Measurements from ENCODE around the gene ATP5ME.

DNA sequence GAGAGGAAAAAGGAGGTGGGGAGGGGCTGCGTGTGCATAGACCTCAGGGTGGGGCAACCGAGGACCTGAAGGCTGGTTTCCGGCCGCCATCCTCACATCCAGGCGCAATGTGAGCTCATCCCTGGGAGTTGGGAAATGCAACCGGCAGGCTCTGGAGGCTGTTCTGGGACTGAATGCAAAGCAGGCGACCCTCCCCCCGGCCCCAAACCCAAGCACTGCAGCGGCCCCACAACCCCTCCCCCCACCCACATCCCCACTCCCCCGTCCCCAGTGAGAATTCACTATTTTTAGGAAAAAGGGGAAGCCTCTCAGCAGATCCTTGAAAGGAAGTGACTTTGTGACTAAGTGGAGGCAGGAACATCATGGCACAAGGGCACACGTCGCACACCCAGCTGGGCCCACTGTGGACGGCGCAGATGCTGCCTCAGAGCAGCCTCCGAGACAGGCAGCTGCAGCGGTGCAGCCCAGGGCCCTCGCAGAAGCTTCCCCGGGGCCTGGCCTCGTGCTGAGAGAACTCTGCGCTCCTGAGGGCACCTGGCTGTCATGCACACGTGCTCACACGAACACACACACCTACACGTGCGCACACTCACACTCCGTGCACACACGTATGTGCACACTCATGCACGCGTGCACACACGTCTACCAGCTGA lies 50.0 kb downstream of the ATP5ME start:
- TF ChIP-seq, protein P1, sequence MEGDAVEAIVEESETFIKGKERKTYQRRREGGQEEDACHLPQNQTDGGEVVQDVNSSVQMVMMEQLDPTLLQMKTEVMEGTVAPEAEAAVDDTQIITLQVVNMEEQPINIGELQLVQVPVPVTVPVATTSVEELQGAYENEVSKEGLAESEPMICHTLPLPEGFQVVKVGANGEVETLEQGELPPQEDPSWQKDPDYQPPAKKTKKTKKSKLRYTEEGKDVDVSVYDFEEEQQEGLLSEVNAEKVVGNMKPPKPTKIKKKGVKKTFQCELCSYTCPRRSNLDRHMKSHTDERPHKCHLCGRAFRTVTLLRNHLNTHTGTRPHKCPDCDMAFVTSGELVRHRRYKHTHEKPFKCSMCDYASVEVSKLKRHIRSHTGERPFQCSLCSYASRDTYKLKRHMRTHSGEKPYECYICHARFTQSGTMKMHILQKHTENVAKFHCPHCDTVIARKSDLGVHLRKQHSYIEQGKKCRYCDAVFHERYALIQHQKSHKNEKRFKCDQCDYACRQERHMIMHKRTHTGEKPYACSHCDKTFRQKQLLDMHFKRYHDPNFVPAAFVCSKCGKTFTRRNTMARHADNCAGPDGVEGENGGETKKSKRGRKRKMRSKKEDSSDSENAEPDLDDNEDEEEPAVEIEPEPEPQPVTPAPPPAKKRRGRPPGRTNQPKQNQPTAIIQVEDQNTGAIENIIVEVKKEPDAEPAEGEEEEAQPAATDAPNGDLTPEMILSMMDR (IDR thresholded peaks at IDR 0.05; ENCODE audit: low read depth, low read length, poor library complexity, severe bottlenecking): no peak
- no peak for TF ChIP-seq EZH2phosphoT487 (IDR thresholded peaks at IDR 0.05; ENCODE audit: borderline replicate concordance, low read length)

All from DOHH2 (cell line).